GM04504 (cell line): ENCODE measurements around the gene SLC22A5.
"Not testable (repeated sequence)": the region's sequence is repeated elsewhere in the genome, so short reads cannot be mapped to it uniquely, and the experiment has no call there.

Source experiments
- DNase-seq: peaks from one replicate; pipeline ENCODE4 v3.0.0-alpha.2; 2012; ENCODE audit warnings: low read depth

Gene SLC22A5

GRCh38 chr5:132388244-132389050 is 18.9 kb downstream of the SLC22A5 start:
- DNase-seq = peak; percentile 36

DNA sequence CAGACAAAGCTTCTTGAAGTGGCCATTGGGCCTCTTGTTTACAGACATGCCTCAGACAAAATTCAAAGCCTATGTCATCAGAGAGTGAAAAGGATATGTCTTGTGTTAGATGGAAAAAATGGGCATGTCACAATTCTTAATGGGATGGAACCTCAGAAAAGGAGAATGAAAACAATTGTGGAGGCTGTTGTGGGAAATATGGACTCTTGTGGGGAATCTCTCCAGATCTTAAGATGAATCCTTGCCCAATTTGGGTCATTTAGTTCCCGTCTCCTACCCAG is 19.5 kb downstream of the SLC22A5 start:
- no peak for DNase-seq

DNA sequence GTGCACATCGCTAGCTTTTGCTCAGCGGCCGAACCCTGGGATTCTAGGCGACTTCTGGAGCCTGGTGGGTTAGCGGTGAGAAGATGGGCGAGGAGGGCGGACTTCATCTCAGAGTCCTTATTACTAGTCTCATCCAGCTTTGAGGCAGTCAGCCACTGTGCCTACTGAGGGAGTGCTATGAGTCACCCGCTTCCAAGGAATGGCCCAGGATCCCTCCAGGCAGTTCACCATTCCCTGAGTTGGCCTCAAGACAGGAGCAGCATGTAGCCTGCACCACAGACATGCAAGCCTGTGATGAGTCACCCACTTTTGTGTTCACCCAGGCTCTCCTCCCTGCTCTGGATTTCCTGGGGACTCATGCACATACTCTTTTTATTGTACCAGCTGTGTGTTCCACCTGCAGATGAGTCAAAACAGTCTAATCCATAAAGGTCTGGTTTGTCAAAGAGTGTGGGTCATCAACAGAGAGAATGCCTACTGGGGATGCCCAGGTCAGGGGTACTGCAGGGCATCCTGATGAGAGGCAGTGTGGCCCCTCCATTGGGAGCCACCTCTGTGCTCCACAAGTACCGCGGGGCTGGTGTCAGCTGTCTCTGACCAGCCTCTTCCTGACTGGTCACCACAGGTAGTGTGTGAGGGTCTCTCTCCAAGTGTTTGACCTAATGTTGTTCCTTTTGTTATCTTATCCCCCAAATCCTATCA is 20.2 kb downstream of the SLC22A5 start:
- DNase-seq = peak; percentile 100

- no peak for DNase-seq
These were observed 21.7 kb downstream of the SLC22A5 start for GRCh38 chr5:132391247-132391646.

- no peak for DNase-seq
These were observed 22.4 kb downstream of the SLC22A5 start for GRCh38 chr5:132391870-132392269.

DNA sequence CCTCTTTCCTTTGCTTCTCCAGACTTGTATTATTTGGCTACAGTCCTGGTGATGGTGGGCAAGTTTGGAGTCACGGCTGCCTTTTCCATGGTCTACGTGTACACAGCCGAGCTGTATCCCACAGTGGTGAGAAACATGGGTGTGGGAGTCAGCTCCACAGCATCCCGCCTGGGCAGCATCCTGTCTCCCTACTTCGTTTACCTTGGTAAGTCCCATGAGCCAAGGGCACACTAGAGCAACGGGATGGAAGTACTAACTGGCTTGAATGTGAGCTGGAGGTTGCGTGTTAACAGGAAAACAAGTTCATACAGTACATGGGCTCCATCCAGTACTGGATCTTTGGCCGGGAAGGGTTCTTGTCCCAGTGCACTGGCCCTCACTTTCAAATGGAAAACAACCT is 22.9 kb downstream of the SLC22A5 start:
- no peak for DNase-seq

- no peak for DNase-seq
These were observed 23.7 kb downstream of the SLC22A5 start for GRCh38 chr5:132392978-132393825.

DNA sequence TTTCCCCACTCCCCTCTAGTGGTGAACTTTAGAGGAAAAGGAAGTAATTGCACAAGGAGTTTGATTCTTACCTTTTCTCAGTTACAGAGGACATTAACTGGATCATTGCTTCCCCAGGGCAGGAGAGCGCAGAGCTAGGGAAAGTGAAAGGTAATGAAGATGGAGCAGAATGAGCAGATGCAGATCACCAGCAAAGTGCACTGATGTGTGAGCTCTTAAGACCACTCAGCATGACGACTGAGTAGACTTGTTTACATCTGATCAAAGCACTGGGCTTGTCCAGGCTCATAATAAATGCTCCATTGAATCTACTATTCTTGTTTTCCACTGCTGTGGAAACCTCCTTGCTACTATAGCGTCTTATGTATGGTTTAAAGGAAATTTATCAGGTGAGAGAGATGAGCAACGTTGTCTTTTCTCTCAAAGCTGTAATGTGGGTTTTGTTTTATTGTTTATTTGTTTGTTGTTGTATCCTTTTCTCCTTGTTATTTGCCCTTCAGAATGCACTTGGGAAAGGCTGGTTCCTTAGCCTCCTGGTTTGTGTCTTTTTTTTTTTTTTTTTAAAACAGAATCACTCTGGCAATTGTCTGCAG is 25.3 kb downstream of the SLC22A5 start:
- no peak for DNase-seq

- no peak for DNase-seq
These were observed 27.1 kb downstream of the SLC22A5 start for GRCh38 chr5:132396589-132397031.

DNA sequence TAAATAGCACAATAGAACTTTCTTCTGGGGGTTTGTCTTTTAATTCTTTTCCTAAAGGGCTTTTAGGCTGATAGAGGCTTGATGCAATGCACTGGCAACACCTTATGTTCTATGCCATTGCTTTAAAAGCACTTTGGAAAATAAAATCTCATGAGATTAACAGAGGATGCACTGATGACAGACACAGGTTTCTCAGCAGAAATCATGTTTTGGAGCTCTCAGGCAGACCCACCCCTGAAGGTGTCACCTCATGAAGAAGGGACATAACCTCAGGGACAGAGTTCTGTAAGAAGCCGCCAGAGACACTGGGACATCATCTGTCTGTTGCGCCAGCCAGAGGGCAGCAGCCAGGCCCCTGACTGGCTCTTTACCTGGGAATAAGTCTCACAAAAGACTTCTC is 27.7 kb downstream of the SLC22A5 start:
- no peak for DNase-seq

DNA sequence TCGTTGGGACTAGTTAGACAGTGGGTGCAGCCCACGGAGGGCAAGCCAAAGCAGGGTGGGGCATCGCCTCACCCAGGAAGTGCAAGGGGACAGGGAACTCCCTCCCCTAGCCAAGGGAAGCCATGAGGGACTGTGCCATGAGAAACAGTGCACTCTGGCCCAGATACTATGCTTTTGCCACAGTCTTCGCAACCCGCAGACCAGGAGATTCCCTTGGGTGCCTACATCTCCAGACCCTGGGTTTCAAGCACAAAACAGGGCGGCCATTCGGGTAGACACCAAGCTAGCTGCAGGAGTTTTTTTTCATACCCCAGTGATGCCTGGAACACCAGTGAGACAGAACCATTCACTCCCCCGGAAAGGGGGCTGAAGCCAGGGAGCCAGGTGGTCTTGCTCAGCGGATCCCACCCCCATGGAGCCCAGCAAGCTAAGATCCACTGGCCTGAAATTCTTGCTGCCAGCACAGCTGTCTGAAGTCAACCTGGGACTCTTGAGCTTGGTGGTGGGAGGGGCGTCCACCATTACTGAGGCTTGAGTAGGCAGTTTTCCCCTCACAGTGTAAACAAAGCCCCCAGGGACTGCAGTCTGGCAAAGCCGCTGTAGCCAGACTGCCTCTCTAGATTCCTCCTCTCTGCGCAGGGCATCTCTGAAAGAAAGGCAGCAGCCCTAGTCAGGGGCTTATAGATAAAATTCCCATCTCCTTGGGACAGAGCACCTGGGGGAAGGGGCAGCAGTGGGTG is 28.6 kb downstream of the SLC22A5 start:
- DNase-seq = not testable (repeated sequence)

- DNase-seq = not testable (repeated sequence)
These were observed 34.5 kb downstream of the SLC22A5 start for GRCh38 chr5:132404041-132404440.

- DNase-seq = no peak
These were observed 36.1 kb downstream of the SLC22A5 start for GRCh38 chr5:132405646-132406045.

GRCh38 chr5:132406144-132406783 is 36.8 kb downstream of the SLC22A5 start:
- no peak for DNase-seq

DNA sequence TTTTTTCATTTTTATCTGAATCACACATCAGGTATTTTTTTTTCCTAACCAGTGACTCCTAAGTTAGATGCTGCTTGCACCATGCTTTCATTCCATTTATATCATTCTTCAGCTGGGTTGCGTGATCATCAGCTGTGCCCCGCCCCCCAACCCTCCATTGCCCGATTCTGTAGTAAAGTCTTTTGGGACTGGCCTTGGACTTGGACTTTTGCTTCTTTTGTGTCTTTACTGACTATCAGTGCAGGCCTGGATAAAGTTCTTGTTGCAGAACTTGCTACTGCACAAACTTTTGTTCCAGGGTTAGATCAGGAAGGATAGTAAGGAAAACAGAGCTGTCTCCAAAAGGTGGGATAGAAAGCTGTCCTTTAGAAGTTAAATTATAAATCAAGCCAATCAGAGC is 38.5 kb downstream of the SLC22A5 start:
- no peak for DNase-seq

GRCh38 chr5:132408456-132408855 is 38.9 kb downstream of the SLC22A5 start:
- DNase-seq = no peak

- DNase-seq = no peak
These were observed 39.5 kb downstream of the SLC22A5 start for GRCh38 chr5:132408965-132409364.

DNA sequence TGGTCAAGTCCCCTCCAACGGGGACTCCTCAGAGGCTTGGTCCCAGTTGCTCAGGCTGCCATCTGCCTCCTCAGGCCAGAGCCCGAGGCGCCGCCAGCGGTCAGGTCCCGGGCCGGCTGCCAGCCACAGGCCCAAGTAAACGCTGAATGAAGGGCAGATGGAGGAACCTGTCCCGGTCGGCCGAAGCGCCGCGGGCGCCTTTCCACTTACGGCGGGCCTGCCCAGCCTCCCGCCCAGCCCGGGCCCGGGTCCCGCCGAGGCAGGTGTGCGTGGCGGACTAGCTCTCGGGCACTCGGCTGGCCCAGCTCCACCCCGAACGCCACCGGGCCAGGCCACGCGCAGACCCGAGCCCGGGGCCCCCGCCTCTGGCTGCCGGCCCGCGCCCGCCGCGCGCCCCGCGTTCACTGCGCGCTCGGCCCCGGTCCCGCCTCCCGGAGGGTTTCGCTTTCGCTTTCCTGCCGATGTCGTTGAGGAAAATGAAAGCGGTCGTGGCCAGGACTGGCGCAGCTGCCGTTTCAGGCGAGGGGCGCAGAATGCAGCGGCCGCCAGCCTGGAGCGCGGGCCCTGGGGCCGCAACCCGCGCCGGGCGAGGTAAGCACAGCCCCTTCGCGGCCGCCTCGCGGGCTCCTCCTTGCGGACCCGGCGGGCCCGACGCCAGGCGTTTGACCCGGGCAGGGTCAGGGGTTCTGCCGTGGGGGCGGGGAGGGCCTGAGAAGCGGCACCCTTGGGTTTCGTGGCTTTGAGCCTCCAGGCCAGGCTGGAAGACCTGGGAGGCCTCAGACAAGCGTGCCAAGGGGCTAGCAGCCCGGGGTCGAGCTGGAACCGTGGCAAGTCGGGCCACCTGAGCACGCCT is 41.2 kb downstream of the SLC22A5 start:
- peak; percentile 55 for DNase-seq

DNA sequence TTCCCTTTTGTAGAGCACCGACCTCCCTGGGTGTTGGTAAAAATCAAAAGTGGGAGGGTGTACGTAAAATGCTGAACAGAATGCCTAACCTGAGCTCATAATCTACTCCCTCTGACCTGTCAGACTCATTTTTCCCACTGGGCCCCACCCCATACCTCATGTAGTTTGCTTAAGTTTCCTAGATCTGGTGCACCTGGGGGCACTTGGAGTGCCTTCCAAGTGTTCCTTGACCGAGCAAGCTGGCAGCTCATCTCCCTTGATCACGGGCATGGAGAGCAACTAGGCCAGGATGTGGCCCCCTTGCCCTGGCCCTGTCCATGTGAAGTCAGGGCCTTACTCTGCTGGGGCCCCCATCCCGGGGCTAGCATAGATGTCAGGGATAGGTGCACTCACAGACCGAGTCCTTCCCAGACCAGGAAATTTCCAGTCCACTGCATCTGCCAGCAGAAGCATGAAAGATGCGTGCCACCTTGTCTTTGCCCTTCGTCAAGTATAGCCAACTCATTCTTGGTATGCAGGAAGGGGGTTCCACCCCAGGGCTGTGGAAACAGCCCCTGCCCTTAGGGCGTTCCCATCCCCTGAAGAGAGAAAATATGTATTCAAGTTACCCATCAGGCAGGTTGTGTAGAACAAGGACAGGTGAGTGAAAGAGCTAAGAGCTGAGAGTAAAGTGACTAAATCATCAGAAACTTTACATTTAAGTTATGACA is 41.9 kb downstream of the SLC22A5 start:
- no peak for DNase-seq

- no peak for DNase-seq
These were observed 44.1 kb downstream of the SLC22A5 start for GRCh38 chr5:132413567-132413966.
